Fibroblast of the aortic adventitia (primary cell): ENCODE results near the gene ACTG2. TPM values are rescaled to one million over a fixed set of nuclear protein-coding genes. Genes with fewer than 3 reads are reported as not detected.

Experiments
- DNase-seq: peaks from one replicate; pipeline ENCODE4 v3.0.0-alpha.2; 2010; ENCODE audit warnings: low read depth
- H3K4me3 ChIP-seq: 2 replicates; pipeline ENCODE4 v1.5.1; 2011; ENCODE audit warnings: low read depth, mild to moderate bottlenecking, control low read depth, low read length, moderate library complexity
- total RNA-seq: library from RNA; depleted of rRNA; stranded (reverse); fragments of >200 nt; gene quantifications from 2 replicates; pipeline ENCODE4 v1.2.3, GENCODE V29; 2012; ENCODE audit warnings: low replicate concordance
- TF ChIP-seq, protein P1 (sequence below): IDR thresholded peaks from 2 replicates; pipeline ENCODE4 v1.5.1; 2011; ENCODE audit warnings: mild to moderate bottlenecking, low read length, control low read depth, inconsistent platforms; ENCODE audit not compliant: insufficient read depth

ACTG2 gene
- 2.4 TPM in 1 of 2 replicates, not detected in the other for total RNA-seq

- DNase-seq: no peak
- H3K4me3 ChIP-seq: no peak within 1 kb of the TSS
- TF ChIP-seq, protein P1, sequence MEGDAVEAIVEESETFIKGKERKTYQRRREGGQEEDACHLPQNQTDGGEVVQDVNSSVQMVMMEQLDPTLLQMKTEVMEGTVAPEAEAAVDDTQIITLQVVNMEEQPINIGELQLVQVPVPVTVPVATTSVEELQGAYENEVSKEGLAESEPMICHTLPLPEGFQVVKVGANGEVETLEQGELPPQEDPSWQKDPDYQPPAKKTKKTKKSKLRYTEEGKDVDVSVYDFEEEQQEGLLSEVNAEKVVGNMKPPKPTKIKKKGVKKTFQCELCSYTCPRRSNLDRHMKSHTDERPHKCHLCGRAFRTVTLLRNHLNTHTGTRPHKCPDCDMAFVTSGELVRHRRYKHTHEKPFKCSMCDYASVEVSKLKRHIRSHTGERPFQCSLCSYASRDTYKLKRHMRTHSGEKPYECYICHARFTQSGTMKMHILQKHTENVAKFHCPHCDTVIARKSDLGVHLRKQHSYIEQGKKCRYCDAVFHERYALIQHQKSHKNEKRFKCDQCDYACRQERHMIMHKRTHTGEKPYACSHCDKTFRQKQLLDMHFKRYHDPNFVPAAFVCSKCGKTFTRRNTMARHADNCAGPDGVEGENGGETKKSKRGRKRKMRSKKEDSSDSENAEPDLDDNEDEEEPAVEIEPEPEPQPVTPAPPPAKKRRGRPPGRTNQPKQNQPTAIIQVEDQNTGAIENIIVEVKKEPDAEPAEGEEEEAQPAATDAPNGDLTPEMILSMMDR: no peak
These were observed at the start of gene ACTG2 for GRCh38 chr2:73892631-73893329. ACTG2 (plus strand) TSS chr2:73893008; CDS start chr2:73901312, 8,304 bp downstream.

GRCh38 chr2:73844087-73844486 is 48.7 kb upstream of the ACTG2 start:
- TF ChIP-seq, protein P1: no peak

GRCh38 chr2:73850009-73850408 is 42.8 kb upstream of the ACTG2 start:
- no peak overlapping the region for H3K4me3 ChIP-seq
- DNase-seq: no peak
- TF ChIP-seq, protein P1: no peak

More at GRCh38 chr2:73844087-73844486, 48.7 kb upstream of the ACTG2 start:
- H3K4me3 ChIP-seq: no peak overlapping the region
- no peak for DNase-seq

GRCh38 chr2:73851274-73851673 is 41.5 kb upstream of the ACTG2 start:
- no peak for DNase-seq
- H3K4me3 ChIP-seq: no peak overlapping the region
- TF ChIP-seq, protein P1: peak; percentile 21

DNA sequence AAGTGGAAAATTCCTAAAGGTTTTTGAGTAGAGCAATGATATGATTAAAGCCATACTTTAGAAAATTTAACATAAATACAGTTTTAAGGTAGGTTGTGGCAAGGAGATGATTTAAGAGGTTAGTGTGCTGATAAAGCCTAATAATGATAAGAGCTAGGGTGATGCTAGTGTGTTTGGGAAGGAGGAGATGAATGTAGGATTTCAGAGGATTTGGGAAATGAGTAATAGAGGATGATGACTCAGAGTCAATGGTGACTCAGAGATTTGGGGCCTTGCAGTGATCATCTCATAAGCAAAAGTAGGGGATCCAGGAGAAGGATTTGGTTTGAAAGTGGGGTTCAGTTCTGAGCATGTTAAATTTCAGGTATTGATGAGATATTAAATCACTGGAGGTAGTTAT is 40.8 kb upstream of the ACTG2 start:
- DNase-seq: peak; percentile 81
- TF ChIP-seq, protein P1: no peak
- H3K4me3 ChIP-seq: no peak overlapping the region

DNA sequence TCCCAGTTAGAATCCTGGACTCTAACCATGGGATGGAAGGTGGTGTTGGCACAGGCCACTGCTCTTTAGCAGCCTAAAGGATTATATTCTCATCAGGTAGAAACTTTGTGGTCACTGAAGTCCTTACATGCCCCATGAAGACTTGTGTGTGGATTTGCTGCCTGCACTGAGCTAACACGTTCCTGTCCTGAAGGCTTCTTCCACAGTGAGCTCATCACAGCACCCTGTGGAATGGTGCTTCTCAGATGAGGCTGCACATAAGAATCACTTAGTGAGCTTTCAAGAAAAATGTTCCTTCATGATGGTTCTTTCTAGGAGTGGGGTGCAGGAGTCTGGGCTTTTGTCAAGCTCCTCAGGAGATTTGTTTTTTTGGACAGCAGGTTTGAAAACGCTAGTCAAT is 37.3 kb upstream of the ACTG2 start:
- H3K4me3 ChIP-seq: no peak overlapping the region
- DNase-seq: no peak
- TF ChIP-seq, protein P1: no peak

DNA sequence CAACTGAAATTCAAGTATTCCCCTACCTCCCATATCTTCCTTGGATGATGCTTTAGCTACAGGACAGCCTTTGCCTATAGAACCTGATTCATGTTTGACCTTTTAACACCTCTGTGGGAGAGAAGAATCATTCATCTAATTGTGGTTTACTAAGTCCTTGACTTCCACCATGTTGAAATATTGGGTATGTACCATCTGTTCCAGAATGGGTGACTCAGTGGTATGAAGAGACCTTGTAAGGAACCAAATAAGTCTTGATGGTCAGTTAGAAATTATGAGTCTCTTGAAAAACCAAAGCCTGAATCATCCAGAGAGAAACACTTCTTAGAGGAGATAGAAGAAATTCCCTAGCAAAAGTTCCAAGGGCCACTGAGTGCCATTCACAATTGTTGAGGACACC is 36.6 kb upstream of the ACTG2 start:
- peak; percentile 65 for DNase-seq
- H3K4me3 ChIP-seq: no peak overlapping the region
- TF ChIP-seq, protein P1: no peak
